IMR-90 (cell line): ENCODE data around the gene HRNR. TPM values are rescaled to one million over a fixed set of nuclear protein-coding genes. Genes with fewer than 3 reads are reported as not detected.

ENCODE experiments used
- ATAC-seq: fragments of 200-7000 bp; cut with Tn5 transposase; 2 replicates; pipeline ENCODE4 v1.9.1; 2020; ENCODE audit warnings: low read depth, mild to moderate bottlenecking, moderate library complexity
- BruUV-seq: library from RNA; stranded (reverse); fragments of 400-500 nt; replicated peaks from 2 replicates; lab custom pipeline; 2021; lab: Mats Ljungman, UMichigan
- CTCF ChIA-PET: fragments of 300-600 bp; formaldehyde crosslinking; extraction: SDS; loops from one replicate; lab custom pipeline; 2021; ENCODE audit warnings: antibody characterized with exemption; lab: Yijun Ruan, JAX
- POLR2A ChIA-PET: fragments of 300-600 bp; sonication (Branson Sonifier 250); formaldehyde crosslinking; loops from one replicate; lab custom pipeline; 2022; ENCODE audit warnings: antibody characterized with exemption; ENCODE audit not compliant: unreplicated experiment; lab: Charles Lee
- DNase-seq: peaks from one replicate; pipeline ENCODE4 v3.0.0; 2013
- H2AFZ ChIP-seq: replicated peaks from 2 replicates; pipeline ENCODE3; 2013; ENCODE audit warnings: low read length, mild to moderate bottlenecking; ENCODE audit not compliant: poor library complexity
- H2AK5ac ChIP-seq: 2 replicates; pipeline ENCODE4 v1.6.1; 2013; ENCODE audit warnings: low read depth, low read length, inconsistent platforms
- H2AK9ac ChIP-seq: replicated peaks from 2 replicates; pipeline ENCODE3; 2013; ENCODE audit warnings: mild to moderate bottlenecking, low read depth, low read length, moderate library complexity; ENCODE audit not compliant: poor library complexity
- H2BK120ac ChIP-seq: 2 replicates; pipeline ENCODE4 v1.6.1; 2013; ENCODE audit warnings: low read depth, low read length, inconsistent platforms
- H2BK15ac ChIP-seq: 3 replicates; pipeline ENCODE4 v1.6.1; 2013; ENCODE audit warnings: low read depth, low read length, inconsistent platforms
- H2BK20ac ChIP-seq: 2 replicates; pipeline ENCODE4 v1.6.1; 2013; ENCODE audit warnings: low read depth, mild to moderate bottlenecking, inconsistent platforms, low read length, moderate library complexity
- H2BK5ac ChIP-seq: 2 replicates; pipeline ENCODE4 v1.6.1; 2013; ENCODE audit warnings: mild to moderate bottlenecking, low read depth, low read length, inconsistent platforms; ENCODE audit not compliant: poor library complexity, severe bottlenecking
- H3K14ac ChIP-seq: replicated peaks from 2 replicates; pipeline ENCODE4 v1.6.1; 2013; ENCODE audit warnings: low read depth, low read length, inconsistent platforms
- H3K18ac ChIP-seq: 2 replicates; pipeline ENCODE4 v1.6.1; 2013; ENCODE audit warnings: low read depth, low read length, control low read depth
- H3K23ac ChIP-seq: 2 replicates; pipeline ENCODE4 v1.6.1; 2013; ENCODE audit warnings: low read depth, low read length, inconsistent platforms
- H3K27ac ChIP-seq: 2 replicates; pipeline ENCODE4 v1.5.1; 2013; ENCODE audit warnings: mild to moderate bottlenecking, control low read depth, low read length; ENCODE audit not compliant: insufficient read depth
- H3K27me3 ChIP-seq: 2 replicates; pipeline ENCODE4 v1.6.1; 2013; ENCODE audit warnings: low read length; ENCODE audit not compliant: control insufficient read depth, insufficient read depth
- H3K36me3 ChIP-seq: 2 replicates; pipeline ENCODE4 v1.6.1; 2013; ENCODE audit warnings: low read length, mixed read lengths; ENCODE audit not compliant: control insufficient read depth, insufficient read depth
- H3K4ac ChIP-seq: 2 replicates; pipeline ENCODE4 v1.6.1; 2013; ENCODE audit warnings: low read depth, low read length, inconsistent platforms
- H3K4me1 ChIP-seq: 2 replicates; pipeline ENCODE4 v1.6.1; 2013; ENCODE audit warnings: low read length, mixed read lengths; ENCODE audit not compliant: control insufficient read depth, insufficient read depth
- H3K4me2 ChIP-seq: 2 replicates; pipeline ENCODE4 v1.6.1; 2013; ENCODE audit warnings: low read depth, mild to moderate bottlenecking, control low read depth, low read length, moderate library complexity
- H3K4me3 ChIP-seq: 2 replicates; pipeline ENCODE4 v1.5.1; 2013; ENCODE audit warnings: low read depth, mild to moderate bottlenecking, control low read depth, low read length, moderate library complexity; ENCODE audit not compliant: insufficient read depth
- H3K56ac ChIP-seq: 2 replicates; pipeline ENCODE4 v1.6.1; 2013; ENCODE audit warnings: low read length, inconsistent platforms; ENCODE audit not compliant: insufficient read depth; ENCODE audit errors: extremely low read depth
- H3K79me1 ChIP-seq, 2 experiments: 2 replicates each; pipeline ENCODE4 v1.6.1; 2013; ENCODE audit warnings: low read length in 2 of 2, inconsistent platforms in 1 of 2, low read depth in 1 of 2
- H3K9ac ChIP-seq: 2 replicates; pipeline ENCODE4 v1.6.1; 2013; ENCODE audit warnings: low read depth, low read length, control low read depth
- H3K9me1 ChIP-seq: 2 replicates; pipeline ENCODE4 v1.6.1; 2013; ENCODE audit warnings: low read length, inconsistent platforms; ENCODE audit not compliant: insufficient read depth
- H3K9me3 ChIP-seq: 2 replicates; pipeline ENCODE4 v1.6.1; 2013; ENCODE audit warnings: low read length; ENCODE audit not compliant: control insufficient read depth, insufficient read depth
- H4K20me1 ChIP-seq: 2 replicates; pipeline ENCODE4 v1.6.1; 2013; ENCODE audit warnings: low read length, inconsistent platforms; ENCODE audit not compliant: insufficient read depth
- H4K5ac ChIP-seq: 2 replicates; pipeline ENCODE4 v1.6.1; 2013; ENCODE audit warnings: mild to moderate bottlenecking, low read depth, low read length, control low read depth
- H4K8ac ChIP-seq, 2 experiments: 2 replicates each; pipeline ENCODE4 v1.6.1; 2013; ENCODE audit warnings: low read depth in 2 of 2, low read length in 2 of 2, control low read depth in 1 of 2, inconsistent platforms in 1 of 2
- H4K91ac ChIP-seq: 2 replicates; pipeline ENCODE4 v1.6.1; 2013; ENCODE audit warnings: low read depth, low read length, inconsistent platforms; ENCODE audit not compliant: insufficient read depth
- CEBPB ChIP-seq: IDR thresholded peaks from 2 replicates; pipeline ENCODE4 v1.6.1; 2012; ENCODE audit warnings: low read depth, low read length, improper control_type of control experiment
- SMC3 ChIP-seq: fragments of 150-350 bp; IDR thresholded peaks from 2 replicates; pipeline ENCODE4 v1.6.1; 2016; ENCODE audit warnings: low read depth, mild to moderate bottlenecking, antibody characterized with exemption, low read length, moderate library complexity
- WGBS, 2 experiments: methylation state at CpG; one replicate each; pipeline versions ENCODE4 v1.1.5 to v1.1.7; 2013; ENCODE audit warnings: missing lambda C conversion rate in 2 of 2; ENCODE audit not compliant: insufficient read length in 1 of 2; ENCODE audit errors: extremely low coverage in 2 of 2; 5-methylcytosine and 5-hydroxymethylcytosine counted together
- dilution Hi-C: fragments of 300-500 bp; cut with HindIII; formaldehyde crosslinking; loops from one replicate; pipeline ENCODE4 v1.14.3; 2018; ENCODE audit warnings: low sequenced_read_pairs; ENCODE audit not compliant: unreplicated experiment
- in situ Hi-C: fragments of 300-500 bp; cut with MboI; formaldehyde crosslinking; loops from 3 replicates; pipeline ENCODE4 v1.14.3; 2019; ENCODE audit warnings: low sequenced_read_pairs, inconsistent platforms, mixed read lengths
- intact Hi-C: fragments of 100-400 bp; cut with micrococcal nuclease; formaldehyde crosslinking; loops from 2 replicates; pipeline ENCODE4 v1.10.0; 2022
- polyA plus RNA-seq, 3 experiments: library from polyadenylated mRNA; depleted of rRNA; stranded (reverse); fragments of >200 nt; gene quantifications; 2 replicates each; pipeline ENCODE4 v1.2.3, GENCODE V29; 2012; ENCODE audit warnings: low replicate concordance in 1 of 3
- total RNA-seq: library from RNA; depleted of rRNA; stranded (reverse); fragments of >200 nt; gene quantifications from 2 replicates; pipeline ENCODE4 v1.2.3, GENCODE V29; 2012; rRNA removed

The HRNR gene
- total and polyA plus RNA-seq, 2 of the 4 experiments (the other 2 are of a cell fraction): under 0.01 TPM; not detected in 1

- CTCF ChIA-PET: no interaction called here
- Histone ChIP-seq H4K20me1 (no peaks in the 10 kb centered on the region), H2BK120ac (no peak overlapping the region), H3K4ac (no peak overlapping the region), H2AK9ac (no peak overlapping the region), H3K14ac (no peak overlapping the region), H2BK20ac (no peak overlapping the region), H3K18ac (no peak overlapping the region), H3K4me2 (no peak overlapping the region), H3K27ac (no peak overlapping the region), H2AK5ac (no peak overlapping the region), H3K27me3 (peaks cover 8% of the 10 kb centered on the region; the same call in 1 of the 2 replicates), H3K36me3 (no peaks in the 10 kb centered on the region), H3K9me3 (no peaks in the 10 kb centered on the region), H2AFZ (no peak overlapping the region), H3K23ac (no peak overlapping the region), H3K4me1 (no peaks in the 10 kb centered on the region; the same call in 1 of the 2 replicates), H3K79me1 (no peaks in the 10 kb centered on the region), H2BK5ac (no peak overlapping the region), H4K5ac (no peak overlapping the region), H4K8ac (no peak overlapping the region), H2BK15ac (no peak overlapping the region), H4K91ac (no peak overlapping the region), H3K9me1 (no peaks in the 10 kb centered on the region), H3K4me3 (no peak overlapping the region), H3K56ac (no peak overlapping the region), H3K9ac (no peak overlapping the region)
- ATAC-seq (peak; percentile 83), DNase-seq (peak; percentile 62)
- intact Hi-C loops (no loop called here), dilution Hi-C loops (no loop called here), in situ Hi-C loops (no loop called here)
- no peak for TF ChIP-seq SMC3
- peak; percentile 29; the same call in 1 of the 2 replicates for TF ChIP-seq CEBPB
- no CpG with 5 or more reads among the region's 1 CpG for whole genome bisulfite sequencing, 2 experiments
- BruUV-seq: no TSS peak
- POLR2A ChIA-PET: no interaction called here
Measured at GRCh38 chr1:152162792-152163463, 61.1 kb downstream of the HRNR start.

Other genes with a start within 250 kb of the HRNR start
- gene S100A10, start 230.3 kb downstream of the HRNR start, total RNA-seq: 77.2 and 86.0 TPM in 2 replicates
- 223 and 277 TPM in 2 replicates for gene S100A10, start 230.3 kb downstream of the HRNR start, polyA plus RNA-seq (2012; rRNA removed)
- gene S100A11, start 187.2 kb downstream of the HRNR start, total RNA-seq: 117 and 167 TPM in 2 replicates
- gene S100A11, start 187.2 kb downstream of the HRNR start, polyA plus RNA-seq (2012; rRNA removed): 1,354 and 1,402 TPM in 2 replicates
- not detected in 2 replicates for gene TCHHL1, start 135.1 kb downstream of the HRNR start, total RNA-seq
- not detected in 2 replicates for gene TCHHL1, start 135.1 kb downstream of the HRNR start, polyA plus RNA-seq (2012; rRNA removed)
- not detected in 2 replicates for gene TCHH, start 108.7 kb downstream of the HRNR start, total RNA-seq
- gene TCHH, start 108.7 kb downstream of the HRNR start, polyA plus RNA-seq (2012; rRNA removed): not detected in 2 replicates
- gene RPTN, start 65.0 kb downstream of the HRNR start, total RNA-seq: not detected in 2 replicates
- gene RPTN, start 65.0 kb downstream of the HRNR start, polyA plus RNA-seq (2012; rRNA removed): not detected in 2 replicates
- gene FLG, start 101.0 kb upstream of the HRNR start, total RNA-seq: not detected in 2 replicates
- gene FLG, start 101.0 kb upstream of the HRNR start, polyA plus RNA-seq (2012; rRNA removed): under 0.01 TPM in 1 of 2 replicates, not detected in the other
- gene FLG2, start 135.8 kb upstream of the HRNR start, total RNA-seq: not detected in 2 replicates
- gene FLG2, start 135.8 kb upstream of the HRNR start, polyA plus RNA-seq (2012; rRNA removed): 0.02 TPM in 1 of 2 replicates, not detected in the other
- not detected in 2 replicates for gene CRNN, start 190.1 kb upstream of the HRNR start, total RNA-seq
- gene CRNN, start 190.1 kb upstream of the HRNR start, polyA plus RNA-seq (2012; rRNA removed): not detected in 2 replicates